DMS114 treated with DMSO at 0.1 percent for 48 hours (cell line): ENCODE measurements around the gene KIFC3.
"Not testable (repeated sequence)": the region's sequence is repeated elsewhere in the genome, so short reads cannot be mapped to it uniquely, and the experiment has no call there.

Source experiments
- DNase-seq: peaks from one replicate; lab custom pipeline; 2025; ENCODE audit not compliant: unreplicated experiment; lab: John Stamatoyannopoulos, UW

KIFC3 gene

DNA sequence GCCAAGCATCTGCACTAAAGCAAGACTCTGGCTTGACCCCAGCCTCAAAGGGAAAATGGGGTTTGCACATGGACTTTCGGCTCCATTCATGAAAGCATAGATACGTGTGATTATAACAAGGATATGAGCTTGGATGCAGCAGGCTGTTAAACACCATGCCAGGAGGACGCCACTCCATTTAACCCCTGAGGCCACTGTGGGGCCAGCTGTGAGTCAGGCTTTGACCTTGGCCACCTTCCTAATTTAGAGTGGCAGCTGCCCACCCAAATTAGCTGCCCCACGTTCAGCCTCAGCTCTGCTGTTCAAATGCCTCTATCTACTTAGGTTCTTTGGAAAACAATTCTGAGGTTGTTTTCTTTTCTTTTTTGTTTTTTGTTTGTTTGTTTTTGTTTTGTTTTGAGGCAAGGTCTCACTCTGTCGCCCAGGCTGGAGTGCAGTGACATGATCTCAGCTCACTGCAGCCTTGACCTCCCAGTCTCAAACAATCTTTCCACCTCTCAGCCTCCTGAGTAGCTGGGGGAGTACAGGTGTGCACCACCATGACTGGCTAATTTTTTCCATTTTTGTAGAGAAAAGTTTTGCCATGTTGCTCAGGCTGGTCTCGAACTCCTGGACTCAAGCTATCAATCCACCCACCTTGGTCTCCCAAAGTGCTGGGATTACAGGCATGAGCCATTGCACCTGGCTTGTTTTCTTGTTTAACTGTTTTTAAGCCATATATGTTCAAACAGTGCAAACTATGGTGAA is 23.2 kb upstream of the KIFC3 start:
- no peak for DNase-seq

DNA sequence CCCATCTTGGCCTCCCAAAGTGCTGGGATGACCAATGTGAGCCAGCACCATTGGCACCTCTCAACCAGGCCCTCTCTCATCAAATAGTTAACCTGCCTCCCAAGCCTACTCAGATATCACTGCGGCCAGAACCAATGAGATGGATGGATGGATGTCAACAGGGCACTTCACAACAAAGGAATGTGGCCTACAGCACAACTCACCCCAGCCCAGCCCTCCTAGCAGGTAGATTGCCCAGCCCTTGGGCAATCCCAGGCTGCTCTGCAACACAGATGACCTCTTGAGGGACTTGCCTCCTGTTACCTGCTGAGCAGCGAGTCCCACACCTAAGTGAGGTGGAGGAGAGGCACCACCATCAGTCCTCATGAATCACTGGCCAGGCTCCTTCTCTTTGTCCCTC is 22.6 kb upstream of the KIFC3 start:
- DNase-seq: no peak

DNA sequence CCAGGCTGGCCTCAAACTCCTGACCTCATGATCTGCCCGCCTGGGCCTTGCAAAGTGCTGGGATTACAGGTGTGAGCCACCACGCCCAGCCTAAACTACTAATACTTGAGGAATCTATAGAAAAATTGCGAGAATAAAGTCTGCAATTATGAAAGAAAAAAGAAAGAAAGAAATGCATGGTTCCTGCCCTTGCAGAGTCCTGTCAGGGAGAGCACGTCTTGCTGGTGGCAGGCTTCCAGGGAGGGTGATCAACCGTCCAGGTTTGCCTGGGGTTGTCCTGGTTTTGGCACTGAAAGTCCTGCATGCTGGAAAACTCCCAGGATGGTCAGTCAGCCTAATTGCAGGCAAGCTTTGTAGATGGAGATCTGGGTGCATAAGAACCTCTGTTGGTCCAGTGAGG is 21.5 kb upstream of the KIFC3 start:
- DNase-seq: no peak

DNA sequence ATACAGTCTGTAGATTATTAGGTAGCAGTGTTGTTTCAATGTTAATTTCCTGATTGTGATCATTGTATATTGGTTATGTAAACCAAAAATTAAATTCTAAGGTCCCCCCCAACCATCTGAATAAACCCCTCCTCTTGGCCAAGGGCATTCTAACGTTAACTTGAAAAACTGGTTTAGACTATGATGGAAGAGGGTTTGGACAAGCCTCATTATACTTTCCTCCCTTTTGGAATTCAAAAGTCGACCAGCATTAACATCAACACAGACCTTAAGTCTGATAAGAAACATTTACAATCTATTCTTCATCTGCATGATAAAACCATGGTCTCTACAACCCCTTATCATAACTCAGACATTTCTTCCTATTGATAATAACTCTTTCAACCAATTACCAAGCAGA is 20.6 kb upstream of the KIFC3 start:
- no peak for DNase-seq

DNA sequence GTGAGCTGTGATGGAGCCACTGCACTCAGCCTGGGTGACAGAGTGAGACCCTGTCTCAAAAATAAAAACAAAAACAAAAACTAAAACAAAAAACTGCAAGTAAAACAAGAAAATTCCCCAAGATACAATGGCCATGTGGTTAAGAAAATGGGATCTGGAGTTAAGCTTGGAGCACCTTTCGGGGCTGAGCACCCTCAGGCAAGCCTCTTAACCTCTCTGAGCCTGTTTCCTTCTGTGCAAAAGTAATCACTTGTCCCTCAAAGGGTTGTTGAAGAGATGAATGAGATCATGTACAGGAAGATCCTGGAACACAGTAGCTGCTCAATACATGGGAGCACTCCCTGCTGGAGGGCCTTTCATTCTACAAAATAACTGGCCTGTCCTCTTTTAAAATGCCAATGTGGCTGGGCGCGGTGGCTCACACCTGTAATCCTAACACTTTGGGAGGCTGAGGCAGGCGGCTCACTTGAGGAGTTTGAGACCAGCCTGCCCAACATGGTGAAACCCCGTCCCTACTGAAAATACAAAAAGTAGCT is 19.8 kb upstream of the KIFC3 start:
- no peak for DNase-seq

DNA sequence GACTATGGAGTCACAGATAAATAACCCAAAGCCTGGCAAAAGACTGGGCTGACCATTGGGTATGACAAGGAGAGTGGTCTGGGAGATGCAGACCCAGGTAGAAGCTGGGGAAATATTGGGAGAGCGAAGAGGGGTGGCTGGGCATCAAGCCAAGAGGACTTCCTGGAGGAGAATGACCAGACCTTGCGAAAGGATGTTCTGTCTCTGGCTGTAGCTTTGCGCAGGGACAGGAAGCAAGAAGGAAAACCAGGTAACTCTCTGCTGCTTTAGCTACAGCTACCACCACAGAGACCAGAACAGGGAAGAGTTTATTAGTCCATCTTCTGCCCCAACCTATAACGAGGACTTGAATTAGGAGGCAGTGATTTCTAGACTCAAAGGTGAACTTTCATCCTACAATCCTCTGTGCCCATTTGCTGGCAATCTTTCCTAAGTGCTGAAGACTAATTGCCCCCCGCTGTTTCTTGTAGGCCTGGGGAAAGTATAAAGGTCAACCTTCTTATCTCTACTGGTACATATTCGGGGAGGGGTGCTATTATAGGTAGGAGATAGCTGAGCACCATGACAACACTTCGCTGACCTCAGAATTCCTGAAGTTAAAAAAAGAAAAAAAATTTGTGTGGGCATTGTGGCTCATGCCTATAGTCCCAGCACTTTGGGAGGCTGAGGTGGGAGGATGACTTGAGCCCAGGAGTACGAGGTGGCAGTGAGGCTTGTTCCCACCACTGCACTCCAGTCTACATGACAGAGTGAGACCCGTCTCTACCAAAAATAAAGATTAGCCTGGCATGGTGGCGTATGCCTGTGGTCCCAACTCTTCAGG is 19.1 kb upstream of the KIFC3 start:
- DNase-seq: no peak

DNA sequence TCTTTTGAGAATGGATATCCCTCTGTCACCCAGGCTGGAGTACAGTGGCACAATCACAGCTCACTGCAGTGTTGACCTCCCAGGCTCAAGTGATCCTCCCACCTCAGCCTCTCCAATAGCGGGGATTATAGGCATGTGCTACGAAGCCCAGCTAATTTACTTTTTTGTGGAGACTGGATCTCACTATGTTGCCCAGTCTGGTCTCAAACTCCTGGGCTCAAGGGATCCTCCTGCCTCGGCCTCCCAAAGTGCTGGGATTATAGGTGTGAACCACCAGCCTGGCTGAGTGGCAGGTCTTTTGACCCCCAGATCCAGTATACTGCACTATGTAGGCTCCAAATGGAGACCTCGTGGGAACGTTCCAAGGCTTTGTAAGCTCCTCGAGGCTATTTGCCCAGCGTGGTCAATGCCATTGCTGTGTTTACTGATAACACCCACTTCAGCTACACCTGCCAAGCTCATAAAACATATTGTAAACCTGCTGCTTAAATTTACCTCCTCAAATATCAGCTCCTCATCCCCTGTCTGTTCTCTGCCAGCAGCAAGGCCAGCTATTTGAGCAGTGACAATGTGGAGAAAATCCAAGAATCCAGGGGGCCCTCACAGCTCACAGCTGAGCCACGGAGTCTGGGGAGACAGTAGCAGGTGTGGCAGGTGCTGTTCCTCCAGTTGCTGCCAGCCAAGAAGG is 16.2 kb upstream of the KIFC3 start:
- no peak for DNase-seq

DNA sequence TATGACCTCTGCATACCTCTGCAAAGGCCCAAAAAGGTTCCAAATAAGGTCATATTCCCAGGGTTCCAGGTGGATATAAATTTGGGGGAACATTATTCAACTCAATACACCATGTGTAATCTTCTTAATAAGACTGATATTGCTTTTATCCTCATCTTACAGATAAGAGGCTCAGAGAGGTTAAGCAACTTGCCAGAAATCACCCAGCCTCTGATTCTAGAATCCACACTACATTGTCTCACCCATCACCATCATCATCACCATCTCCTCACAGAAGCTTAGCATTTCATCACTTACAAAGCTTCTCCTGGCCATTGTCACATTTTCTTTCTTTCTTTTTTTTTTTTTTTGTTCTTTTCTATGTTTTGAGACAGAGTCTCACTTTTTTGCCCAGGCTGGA is 15.4 kb upstream of the KIFC3 start:
- no peak for DNase-seq

DNA sequence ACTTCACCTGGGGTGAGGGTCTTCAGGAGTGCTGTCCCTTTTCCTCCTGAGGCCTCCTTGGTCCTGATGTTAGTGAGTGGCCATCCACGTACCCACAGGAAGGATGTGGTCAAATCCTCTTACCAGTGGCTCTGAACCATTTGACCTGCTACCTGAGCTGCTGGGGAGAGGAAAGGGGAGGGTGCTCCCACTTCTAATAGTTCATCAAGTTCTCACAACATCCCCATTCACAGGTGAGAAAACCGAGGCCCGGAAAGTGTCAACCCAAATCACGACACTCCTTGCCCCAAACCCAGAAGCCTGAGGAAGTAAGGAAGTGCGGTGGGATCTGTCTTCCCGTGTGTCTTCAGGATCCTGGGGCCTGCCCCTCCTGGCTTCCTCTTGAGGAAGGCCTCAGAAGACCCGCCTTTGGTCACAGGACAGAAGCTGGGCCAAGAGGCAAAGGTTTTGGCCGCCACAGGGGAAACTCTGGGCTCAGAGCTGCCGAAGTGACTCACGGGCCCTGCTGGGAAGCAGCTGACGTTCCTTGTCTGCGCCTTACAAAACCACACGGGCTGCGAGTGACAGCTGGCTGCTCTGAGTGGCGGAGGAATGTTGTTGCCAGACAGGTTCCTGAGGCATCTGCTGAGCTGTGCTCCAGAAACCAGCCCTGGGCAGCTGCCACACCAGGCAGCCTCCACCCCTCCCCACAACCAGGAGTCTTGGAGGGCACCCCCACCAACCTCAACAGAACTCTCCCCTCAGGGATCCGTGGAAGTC is 13.9 kb upstream of the KIFC3 start:
- DNase-seq: no peak

DNA sequence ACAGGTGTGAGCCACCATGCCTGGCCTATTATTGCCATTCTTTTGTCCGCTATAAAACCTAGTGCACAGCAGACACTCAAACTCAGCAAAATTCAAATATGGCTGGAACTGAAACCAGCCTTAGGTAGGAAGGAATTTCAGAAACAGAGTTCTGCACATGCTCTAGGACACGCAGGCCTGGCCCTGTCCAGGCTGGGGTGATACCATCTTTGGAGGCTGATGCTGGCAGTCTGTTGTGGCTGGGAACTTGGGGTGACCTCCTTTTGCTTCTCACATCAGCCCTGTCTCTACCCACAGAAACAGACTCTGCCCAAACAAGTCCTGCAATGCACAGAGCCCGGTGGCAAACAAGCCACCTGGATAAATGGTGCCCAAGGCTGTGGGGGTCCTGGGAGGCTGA is 12.6 kb upstream of the KIFC3 start:
- no peak for DNase-seq

DNA sequence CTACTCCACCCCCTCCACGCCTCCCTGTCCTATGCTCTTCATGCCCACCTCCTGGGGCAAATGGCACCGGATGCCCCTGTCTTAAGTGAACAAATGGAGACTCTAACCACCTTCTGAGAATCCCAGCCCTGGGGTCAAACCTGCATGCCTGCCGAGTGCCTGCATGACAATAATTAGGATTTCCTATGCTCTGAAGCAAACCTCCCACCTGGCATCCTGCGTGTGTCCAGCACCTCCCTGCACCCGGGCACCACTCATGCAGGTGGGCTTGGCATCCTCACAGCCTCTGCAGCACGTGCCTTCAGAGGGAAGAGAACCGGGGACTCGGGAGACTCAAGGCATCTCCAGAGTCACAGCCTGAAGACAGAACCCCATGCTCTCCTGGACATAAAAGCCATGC is 11.2 kb upstream of the KIFC3 start:
- no peak for DNase-seq

DNA sequence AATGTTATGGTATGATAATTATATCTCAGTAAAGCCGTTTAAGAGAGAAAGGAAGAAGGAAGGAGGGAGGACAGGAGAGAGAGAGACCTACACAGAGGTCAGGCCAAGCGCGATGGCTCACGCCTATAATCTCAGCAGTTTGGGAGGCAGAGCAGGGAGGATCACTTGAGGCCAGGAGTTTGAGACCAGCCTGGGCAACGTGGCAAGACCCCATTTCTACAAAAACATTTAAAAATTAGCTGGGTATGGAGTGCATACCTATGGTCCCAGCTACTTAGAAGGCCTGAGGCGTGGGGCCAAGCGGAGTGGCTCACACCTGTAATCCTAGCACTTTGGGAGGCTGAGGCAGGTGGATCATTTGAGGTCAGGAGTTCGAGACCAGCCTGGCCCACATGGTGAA is 9.0 kb upstream of the KIFC3 start:
- DNase-seq: not testable (repeated sequence)

DNA sequence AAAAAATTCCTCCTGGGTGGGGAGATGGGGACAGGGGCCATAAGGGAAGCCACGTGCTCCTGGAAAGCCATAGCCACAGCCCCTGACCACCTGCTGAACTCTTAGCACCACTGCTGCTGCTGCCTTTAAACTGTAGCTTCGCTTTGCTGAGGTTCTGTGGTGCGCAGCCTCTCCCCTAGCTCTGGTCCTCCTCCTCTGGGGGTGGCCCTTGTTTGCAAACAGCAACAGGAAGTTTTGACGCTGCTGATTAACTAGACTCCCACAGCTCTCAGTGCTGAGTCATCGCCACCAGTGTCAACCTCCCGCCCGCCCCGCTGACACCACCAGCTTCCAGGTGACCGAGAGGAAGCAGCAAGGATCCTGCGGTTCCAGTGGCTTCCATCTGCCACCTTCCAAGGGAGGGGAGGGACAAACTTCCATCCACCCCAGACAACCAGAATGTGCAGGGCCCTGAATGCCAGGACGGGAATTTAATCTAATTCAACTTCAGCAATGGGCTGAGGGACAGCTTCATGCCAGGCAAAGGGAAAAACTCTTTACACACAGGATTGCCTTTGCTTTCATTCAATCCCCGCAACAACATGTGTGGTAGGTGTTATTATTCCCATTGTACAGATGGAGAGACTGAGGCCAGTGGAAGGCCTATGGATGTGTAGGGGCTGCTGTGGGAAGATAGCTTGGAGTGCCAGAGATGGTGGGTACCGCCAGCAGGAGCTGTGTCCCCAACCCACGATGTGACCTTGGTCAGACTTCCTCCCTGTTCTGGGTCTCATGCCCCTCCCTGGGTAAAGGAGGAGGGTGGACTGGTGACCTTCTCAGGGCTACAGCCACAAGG is 8.1 kb upstream of the KIFC3 start:
- no peak for DNase-seq

DNA sequence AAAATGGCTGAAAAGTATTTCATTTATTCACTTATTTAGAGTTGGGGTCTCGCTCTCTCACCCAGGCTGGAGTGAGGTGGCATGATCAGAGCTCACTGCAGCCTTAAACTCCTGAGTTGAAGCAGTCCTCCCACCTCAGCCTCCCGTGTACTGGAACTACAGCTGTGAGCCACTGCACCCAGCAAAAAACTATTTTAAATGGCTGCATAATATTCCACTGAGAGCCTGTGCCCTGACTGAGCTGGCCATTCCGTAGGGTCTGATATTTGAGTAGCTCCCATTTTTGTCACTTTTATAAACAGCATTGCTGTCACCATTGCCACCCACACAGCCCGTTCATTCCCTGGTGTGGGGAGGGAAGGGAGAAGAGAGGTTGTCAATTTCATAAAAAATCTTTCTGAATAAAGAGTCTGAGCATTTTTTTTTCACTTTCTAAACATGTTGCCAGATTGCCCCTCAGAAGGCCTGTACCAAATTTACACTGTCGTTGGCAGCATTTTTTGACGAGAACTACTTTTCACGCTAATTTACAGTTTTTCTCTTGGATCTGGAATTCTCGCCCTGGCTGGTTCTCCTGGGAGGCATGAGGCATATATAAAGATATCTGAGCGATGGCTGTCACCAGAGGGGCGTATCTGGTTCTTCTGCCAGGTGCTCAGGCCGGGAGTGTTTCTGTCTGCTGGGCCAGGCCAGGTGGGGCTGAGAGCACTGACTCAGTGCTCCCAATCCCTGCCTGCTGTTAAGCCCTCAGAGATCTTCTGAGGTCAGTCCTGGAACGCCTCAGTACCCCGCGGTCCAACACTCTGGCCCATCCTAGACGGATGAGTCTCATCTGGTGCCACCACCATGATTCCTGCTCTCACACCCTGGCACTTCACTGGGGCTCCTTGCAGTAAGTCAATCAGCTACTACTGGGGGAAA is 7.2 kb upstream of the KIFC3 start:
- DNase-seq: no peak

DNA sequence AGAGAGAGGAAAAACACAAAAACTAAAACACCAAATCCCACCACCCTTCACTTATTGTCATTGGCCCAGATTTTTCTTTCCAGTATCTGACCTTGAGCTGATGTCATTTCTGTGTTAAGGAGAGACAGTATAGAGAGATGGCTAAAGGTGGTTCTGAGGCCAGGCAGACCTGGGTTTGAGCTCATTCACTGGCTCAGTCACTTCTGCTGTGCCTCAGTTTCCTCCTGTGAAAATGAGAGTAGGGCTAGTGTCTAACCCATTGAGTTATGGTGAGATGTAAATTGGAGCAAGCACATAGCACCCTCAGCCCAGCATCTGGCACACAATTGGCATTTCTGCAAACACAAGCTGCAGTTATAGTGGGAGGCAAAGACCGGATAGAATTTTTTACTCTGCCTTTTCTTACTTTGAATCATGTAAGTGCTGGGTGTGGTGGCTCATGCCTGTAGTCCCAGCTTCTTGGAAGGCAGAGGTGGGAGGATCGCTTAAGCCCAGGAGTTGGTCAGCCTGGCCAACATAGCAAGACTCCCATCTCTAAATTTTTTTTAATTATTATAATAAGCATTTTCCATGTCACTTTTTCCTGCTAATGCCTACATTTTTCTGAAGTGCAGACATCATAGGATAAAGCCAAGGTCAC is 6.4 kb upstream of the KIFC3 start:
- DNase-seq: no peak

DNA sequence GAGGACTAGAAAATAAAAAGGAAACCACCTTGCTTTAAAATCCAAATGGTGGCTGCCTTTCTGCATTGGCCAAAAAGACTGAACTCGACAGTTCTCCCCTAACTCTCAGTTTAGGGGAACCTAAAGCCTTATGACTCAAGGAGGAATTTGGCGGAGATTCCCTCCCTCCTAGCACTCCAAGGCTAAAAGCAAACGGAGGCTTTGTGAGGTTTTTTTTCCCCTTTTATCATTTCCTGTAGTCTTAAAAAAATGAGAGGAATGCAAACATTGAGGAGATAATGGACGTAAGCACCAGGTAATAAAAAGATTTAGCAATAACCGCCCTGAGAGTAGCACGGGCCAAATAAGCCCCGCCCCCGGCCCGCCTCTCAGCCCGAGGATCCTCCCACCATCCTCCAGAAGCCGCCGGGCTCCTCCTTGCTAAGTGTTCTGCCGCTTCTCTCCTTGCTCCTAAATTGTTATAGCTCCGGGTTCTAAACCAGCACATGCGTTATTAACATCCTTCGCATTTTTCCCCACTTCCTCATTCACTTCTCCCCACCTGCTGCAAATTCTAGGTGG is 5.8 kb upstream of the KIFC3 start:
- peak; percentile 58 for DNase-seq

DNA sequence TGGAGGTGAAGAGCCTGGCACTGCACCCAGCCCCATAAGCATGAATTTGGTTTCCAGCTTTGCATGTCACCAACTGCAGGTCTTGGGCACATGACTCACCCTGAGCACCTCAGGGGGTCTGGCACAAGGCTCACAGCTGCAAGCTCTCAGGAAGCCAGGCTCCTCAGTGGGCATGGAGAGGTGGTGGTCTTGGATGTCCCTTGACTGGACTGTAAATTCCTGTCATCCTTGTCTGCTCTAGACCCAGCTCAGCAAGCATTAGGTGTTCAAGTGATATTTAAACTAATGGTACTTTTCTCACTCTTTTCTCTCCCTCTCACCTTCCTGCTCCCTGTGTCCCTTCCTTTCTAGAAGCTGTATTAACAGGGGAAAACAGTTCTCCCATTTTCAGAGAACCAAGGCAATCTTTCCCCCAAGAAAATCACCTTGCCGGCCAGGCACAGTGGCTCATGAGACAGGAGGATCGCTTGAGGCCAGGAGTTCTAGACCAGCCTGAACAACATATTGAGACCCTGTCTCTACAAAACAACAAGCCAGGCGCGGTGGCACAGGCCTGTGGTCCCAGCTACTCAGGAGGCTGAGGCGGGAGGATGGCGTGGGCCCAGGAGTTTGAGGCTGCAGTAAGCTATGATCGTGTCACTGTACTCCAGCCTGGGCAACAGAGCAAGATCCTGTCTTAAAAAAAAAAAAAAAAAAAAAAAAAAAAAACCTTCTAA is 5.1 kb upstream of the KIFC3 start:
- no peak for DNase-seq

DNA sequence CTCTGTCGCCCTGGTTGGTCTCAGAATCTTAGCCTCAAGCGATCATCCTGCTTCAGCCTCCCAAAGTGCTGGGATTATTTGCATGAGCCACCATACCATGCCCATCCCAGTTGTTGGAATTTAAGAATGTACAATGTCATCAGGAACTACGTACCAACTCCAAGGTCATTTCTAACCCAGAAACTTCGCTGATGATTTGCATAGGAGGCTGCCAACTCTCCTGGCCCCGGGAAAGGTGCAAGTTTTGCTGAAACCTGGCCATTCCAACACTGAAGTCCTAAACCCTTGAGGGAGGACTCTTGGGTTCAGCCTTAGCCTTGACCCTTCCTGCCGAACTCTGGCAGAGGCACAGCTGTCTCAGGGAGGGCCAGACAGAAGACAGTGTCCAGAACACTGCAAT is 2.9 kb upstream of the KIFC3 start:
- DNase-seq: no peak
